Adrenal gland (tissue), 12 donors: ENCODE data around the gene SLC38A8. TPM values are rescaled to one million over a fixed set of nuclear protein-coding genes. Genes with fewer than 3 reads are reported as not detected.

Experiments used
- DNase-seq, 7 donors: peaks; one replicate each; pipeline ENCODE4 v3.0.0-alpha.2; 2019 to 2020
- H3K27ac ChIP-seq, 5 donors: fragments of 200-600 bp; sonication (generic) in 4 of 5; 1 replicate in 3 of 5; 2 replicates in 2 of 5; pipeline versions ENCODE4 v1.5.1 to v1.8.0; 2016 to 2020; ENCODE audit warnings: mild to moderate bottlenecking in 1 of 5
- H3K27me3 ChIP-seq: fragments of 200-600 bp; 2 replicates; pipeline ENCODE4 v1.8.0; 2021
- H3K36me3 ChIP-seq, 2 donors: fragments of 200-600 bp; replicated peaks in 1 of 2; 1 replicate in 1 of 2; 2 replicates in 1 of 2; pipeline versions ENCODE4 v1.5.1 to v1.8.0; 2018 to 2022
- H3K4me1 ChIP-seq, 2 donors: fragments of 200-600 bp; replicated peaks in 1 of 2; 1 replicate in 1 of 2; 2 replicates in 1 of 2; pipeline versions ENCODE4 v1.5.1 to v1.8.0; 2018 to 2021
- H3K4me3 ChIP-seq, 4 donors: fragments of 200-600 bp; sonication (generic) in 3 of 4; one replicate each; pipeline ENCODE4 v1.5.1; 2016 to 2018
- H3K9me3 ChIP-seq, 3 donors: fragments of 200-600 bp; sonication (generic) in 1 of 3; replicated peaks in 1 of 3; 1 replicate in 2 of 3; 2 replicates in 1 of 3; pipeline versions ENCODE4 v1.5.1 to v1.8.0; 2016 to 2021
- POLR2A ChIP-seq, 2 donors: fragments of 450-650 bp; IDR thresholded peaks; one replicate each; pipeline ENCODE4 v1.6.1; 2017; ENCODE audit warnings: antibody characterized with exemption in 2 of 2, mild to moderate bottlenecking in 2 of 2, moderate library complexity in 1 of 2
- WGBS, 4 donors: extraction: QIAGEN DNeasy Blood & Tissue Kit in 2 of 4; methylation state at CpG; one replicate each; pipeline versions ENCODE4 v1.1.5 to v1.1.7; 2013 to 2017; 5-methylcytosine and 5-hydroxymethylcytosine counted together
- intact Hi-C, 2 donors: fragments of 100-400 bp; cut with DNase I; formaldehyde crosslinking; loops; one replicate each; pipeline versions ENCODE4 v1.14.1 to v1.15.0; 2022 to 2023
- polyA plus RNA-seq, 3 donors: library from polyadenylated mRNA; stranded (reverse); fragments of 200-250 nt in 2 of 3; fragments of 350-450 nt in 1 of 3; fragmentation: Illumina TruSeq in 1 of 3; extraction: RNeasy Lipid Tissue Mini Kit (QIAGEN cat#74804) in 1 of 3; gene quantifications; one replicate each; pipeline ENCODE4 v1.2.3, GENCODE V29; 2013 to 2014
- total RNA-seq, 9 donors: library from RNA; depleted of rRNA in 4 of 9; stranded (reverse); fragments of >200 nt in 4 of 9; fragments of 120-200 nt in 1 of 9; fragmentation: NEBNext Ultra II Directional in 1 of 9; extraction: Animal tissue kit (Norgen Biotek cat#: 25700) in 1 of 9; gene quantifications; one replicate each; pipeline versions ENCODE4 v1.1.0 to v1.2.4, GENCODE V29; 2013 to 2023
- TF ChIP-seq, protein P1 (sequence below), 6 experiments: fragments of 450-650 bp in 4 of 6; fragments of 200-600 bp in 2 of 6; sonication (generic) in 1 of 6; IDR thresholded peaks; 1 replicate in 5 of 6; 2 replicates in 1 of 6; pipeline versions ENCODE4 v1.5.1 to v1.8.0; 2016 to 2021; ENCODE audit warnings: antibody characterized with exemption in 6 of 6, mild to moderate bottlenecking in 2 of 6, moderate library complexity in 1 of 6
- donor health status: healthy with polysubstance abuse.
- donor health status: Bipolar disorder and iron deficiency.
- donor health status: DM: yes; HTN: yes; CAD: no.
- donor health status: DM: no; HTN: no; CAD: no.
- donor health status: DM: no; HTN: no; CAD: no.
- donor health status: DM: yes; HTN: yes; CAD: no.

SLC38A8 gene
- total and polyA plus RNA-seq, 12 donors = 0.07 to 1.3 (median 0.60) TPM; not detected in 6

DNA sequence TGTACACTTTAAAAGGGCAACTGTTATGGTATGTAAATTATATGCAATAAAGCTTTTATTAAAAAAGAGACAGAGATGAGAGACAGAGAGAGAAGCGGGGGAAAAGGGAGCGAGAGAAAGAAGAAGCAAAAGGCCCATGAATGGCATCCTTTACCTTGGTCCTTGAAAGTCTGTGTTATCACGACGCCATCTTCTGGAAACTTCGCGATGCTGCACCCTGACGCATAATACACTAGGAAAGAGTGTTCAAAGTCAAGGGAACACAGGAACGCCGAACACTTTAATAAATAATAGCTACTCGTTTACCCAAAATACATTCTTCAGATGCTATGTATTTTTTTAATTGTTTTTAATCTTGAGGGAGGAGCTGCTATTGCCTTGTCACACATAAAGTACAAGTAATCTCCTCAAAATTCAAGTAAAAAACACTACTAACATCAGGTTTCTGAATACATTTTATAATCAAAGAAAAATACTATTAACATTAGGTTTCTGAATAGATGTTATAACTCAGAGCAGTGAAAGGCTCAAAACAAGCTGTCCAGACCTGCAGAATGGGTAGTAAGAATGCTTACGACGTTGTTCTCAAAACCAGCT is 23.0 kb upstream of the SLC38A8 start:
- peak; percentile 53 to 90 (median 69) for DNase-seq
- intact Hi-C loops = loop anchor here in 1 of 2 donors (10.0 kb wide), 1 partner anchor 241 kb away; no protein-coding TSS in a partner anchor
- Histone ChIP-seq H3K36me3 (peaks cover 0 to 86% of the 10 kb centered on the region in 2 donors), H3K4me1 (peaks cover 0 to 7% of the 10 kb centered on the region in 2 donors), H3K27me3 (no peaks in the 10 kb centered on the region), H3K9me3 (no peaks in the 10 kb centered on the region), H3K27ac (no peak overlapping the region), H3K4me3 (no peak overlapping the region)
- whole genome bisulfite sequencing, 4 donors = 36 to 39% (median 37%) methylated on average over 12 of the region's 12 CpGs
- TF ChIP-seq, protein P1, sequence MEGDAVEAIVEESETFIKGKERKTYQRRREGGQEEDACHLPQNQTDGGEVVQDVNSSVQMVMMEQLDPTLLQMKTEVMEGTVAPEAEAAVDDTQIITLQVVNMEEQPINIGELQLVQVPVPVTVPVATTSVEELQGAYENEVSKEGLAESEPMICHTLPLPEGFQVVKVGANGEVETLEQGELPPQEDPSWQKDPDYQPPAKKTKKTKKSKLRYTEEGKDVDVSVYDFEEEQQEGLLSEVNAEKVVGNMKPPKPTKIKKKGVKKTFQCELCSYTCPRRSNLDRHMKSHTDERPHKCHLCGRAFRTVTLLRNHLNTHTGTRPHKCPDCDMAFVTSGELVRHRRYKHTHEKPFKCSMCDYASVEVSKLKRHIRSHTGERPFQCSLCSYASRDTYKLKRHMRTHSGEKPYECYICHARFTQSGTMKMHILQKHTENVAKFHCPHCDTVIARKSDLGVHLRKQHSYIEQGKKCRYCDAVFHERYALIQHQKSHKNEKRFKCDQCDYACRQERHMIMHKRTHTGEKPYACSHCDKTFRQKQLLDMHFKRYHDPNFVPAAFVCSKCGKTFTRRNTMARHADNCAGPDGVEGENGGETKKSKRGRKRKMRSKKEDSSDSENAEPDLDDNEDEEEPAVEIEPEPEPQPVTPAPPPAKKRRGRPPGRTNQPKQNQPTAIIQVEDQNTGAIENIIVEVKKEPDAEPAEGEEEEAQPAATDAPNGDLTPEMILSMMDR (IDR thresholded peaks at IDR 0.05) = peak; percentile 31 to 76 (median 66)
- no peak for TF ChIP-seq POLR2A (IDR thresholded peaks at IDR 0.05)

DNA sequence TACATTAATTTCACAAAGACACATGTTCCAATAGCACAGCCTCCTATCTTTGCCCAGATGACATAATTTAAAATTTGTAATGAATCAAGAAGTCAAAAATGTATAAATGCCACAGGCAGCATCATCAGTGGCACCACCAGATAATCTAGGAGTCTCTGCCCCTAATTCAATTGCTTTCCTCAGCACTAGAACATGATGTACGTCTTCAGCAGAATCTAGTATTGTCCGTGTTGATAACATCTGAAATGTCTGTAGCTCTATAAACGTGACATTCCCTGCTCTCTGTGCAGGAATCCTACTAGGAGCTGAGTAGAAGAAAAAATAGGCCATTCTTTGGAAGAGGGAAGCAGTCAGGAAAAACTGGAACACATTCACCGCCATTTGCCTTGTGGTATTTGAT is 21.4 kb upstream of the SLC38A8 start:
- peaks cover 0 to 86% of the 10 kb centered on the region in 2 donors for H3K36me3 ChIP-seq
- TF ChIP-seq, protein P1 (IDR thresholded peaks at IDR 0.05) = no peak
- TF ChIP-seq POLR2A (IDR thresholded peaks at IDR 0.05) = no peak
- peak in 1 of 7 donors; percentile 44 for DNase-seq

DNA sequence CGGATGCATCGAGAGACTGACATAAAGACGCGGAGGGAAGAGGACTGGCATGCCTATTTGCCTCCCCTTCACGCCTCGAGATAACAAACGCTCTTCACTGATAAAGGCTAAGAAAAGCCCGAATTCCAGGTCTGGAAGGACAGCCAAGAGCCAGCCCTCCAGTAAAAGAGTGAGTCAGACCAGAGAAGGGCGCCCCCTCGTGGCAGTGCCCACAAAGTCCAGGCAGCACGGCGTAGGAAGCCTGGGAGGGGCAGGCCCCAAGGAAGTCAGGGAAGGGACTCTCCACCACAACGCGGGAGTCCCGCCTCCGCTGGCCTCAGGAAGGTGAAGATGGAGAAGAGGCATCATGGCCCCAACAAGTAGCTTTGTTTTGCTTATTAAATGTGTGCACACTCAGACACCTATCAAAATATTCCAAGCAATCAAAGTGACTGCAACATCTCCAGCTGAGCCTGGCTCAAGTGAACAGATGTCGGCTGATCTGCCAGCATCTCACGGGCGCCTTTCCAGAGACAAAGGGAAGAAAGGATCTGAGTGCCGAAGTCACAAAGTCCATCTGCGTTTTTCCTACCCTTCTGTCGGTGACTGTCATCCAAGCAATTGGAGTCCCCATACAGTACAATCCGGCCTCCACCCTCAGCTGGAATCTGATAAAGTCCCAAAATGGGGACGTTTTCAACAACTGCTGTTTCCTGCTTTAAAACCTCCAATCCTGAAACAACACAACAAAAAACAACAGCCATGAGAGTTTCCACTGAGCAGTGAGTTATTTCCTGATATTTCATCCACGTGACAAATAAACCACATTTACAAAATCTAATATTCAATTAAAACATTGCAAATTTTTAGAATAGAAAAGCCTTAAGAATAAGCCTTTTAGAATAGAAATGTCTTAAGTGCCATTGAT is 20.4 kb upstream of the SLC38A8 start:
- no peak overlapping the region for H3K4me3 ChIP-seq
- WGBS, 4 donors = 39 to 47% (median 44%) methylated on average over 22 to 25 of the region's 25 CpGs
- H3K27ac ChIP-seq = peak overlapping the region in 1 of 5 donors; percentile 13
- no peaks in the 10 kb centered on the region for H3K27me3 ChIP-seq
- TF ChIP-seq, protein P1 (IDR thresholded peaks at IDR 0.05) = peak; percentile 91 to 99 (median 92)
- TF ChIP-seq POLR2A (IDR thresholded peaks at IDR 0.05) = no peak
- H3K4me1 ChIP-seq = peaks cover 0 to 7% of the 10 kb centered on the region in 2 donors
- no peaks in the 10 kb centered on the region for H3K9me3 ChIP-seq
- peak; percentile 85 to 94 (median 88) for DNase-seq
- intact Hi-C loops = loop anchor here (5.0 to 10.0 kb wide), 2 partner anchors 96 to 238 kb away; partner anchors contain the start of gene NECAB2 (in 2 of the 2)
- peaks cover 0 to 86% of the 10 kb centered on the region in 2 donors for H3K36me3 ChIP-seq

More for the DNA sequence above, 21.4 kb upstream of the SLC38A8 start:
- Histone ChIP-seq H3K27me3 (no peaks in the 10 kb centered on the region), H3K4me1 (peaks cover 0 to 7% of the 10 kb centered on the region in 2 donors), H3K27ac (no peak overlapping the region), H3K4me3 (no peak overlapping the region), H3K9me3 (no peaks in the 10 kb centered on the region)
- intact Hi-C loops = loop anchor here (5.0 to 10.0 kb wide), 2 partner anchors 97 to 239 kb away; partner anchors contain the start of gene NECAB2 (in 2 of the 2)
- 89 to 93% (median 93%) methylated on average over 4 of the region's 4 CpGs for WGBS, 4 donors
